M059J (cell line): Measurements from ENCODE around the gene TMEM239. TPM values are rescaled to one million over a fixed set of nuclear protein-coding genes. Genes with fewer than 3 reads are reported as not detected.
A peak's percentile ranks its signal among the peaks of the same experiment; 100 is the strongest.

Experiments
- DNase-seq: peaks from one replicate; pipeline ENCODE4 v3.0.0-alpha.2; 2012; ENCODE audit warnings: low read depth
- total RNA-seq: library from RNA; depleted of rRNA; stranded (reverse); fragments of >200 nt; shearing (Covaris generic); gene quantifications from 2 replicates; pipeline ENCODE4 v1.2.3, GENCODE V29; 2014; rRNA removed

TMEM239 gene
- total RNA-seq, 1 experiment from 2014 or later = not detected

DNA sequence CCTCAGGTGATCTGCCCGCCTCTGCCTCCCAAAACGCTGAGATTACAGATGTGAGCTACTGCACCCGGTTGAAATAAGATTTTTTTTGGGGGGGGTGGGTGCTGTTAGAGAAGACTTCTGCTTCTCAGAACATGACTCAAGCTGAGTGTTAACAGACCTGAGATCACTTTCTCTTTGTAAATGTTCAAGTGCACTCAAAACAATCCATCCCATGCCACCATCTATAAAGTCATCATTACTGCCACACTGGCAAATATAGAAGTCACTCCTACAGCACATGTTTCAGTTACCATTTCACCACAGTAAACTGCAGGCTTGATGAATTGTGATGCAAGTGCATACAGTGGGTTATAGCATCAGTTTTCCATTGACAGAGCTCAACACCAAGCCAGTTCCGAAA, 33.4 kb downstream of the TMEM239 start:
- DNase-seq = no peak

DNA sequence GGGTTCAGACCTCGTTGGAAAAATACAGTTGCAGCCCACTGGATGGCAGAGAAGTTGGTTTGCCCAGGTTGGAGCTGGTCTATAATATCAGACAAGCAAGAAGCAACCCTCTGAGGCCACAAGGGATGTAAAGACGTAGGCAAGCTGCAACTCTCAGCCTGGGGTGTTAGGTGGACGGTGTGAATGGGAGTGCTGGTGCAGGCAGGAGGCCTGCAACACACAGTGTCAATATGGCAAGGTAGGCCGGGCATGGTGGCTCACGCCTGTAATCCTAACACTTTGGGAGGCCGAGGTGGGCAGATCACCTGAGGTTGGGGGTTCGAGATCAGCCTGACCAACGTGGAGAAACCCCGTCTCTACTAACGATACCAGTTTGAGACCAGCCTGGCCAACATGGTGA, 34.9 kb downstream of the TMEM239 start:
- no peak for DNase-seq

DNA sequence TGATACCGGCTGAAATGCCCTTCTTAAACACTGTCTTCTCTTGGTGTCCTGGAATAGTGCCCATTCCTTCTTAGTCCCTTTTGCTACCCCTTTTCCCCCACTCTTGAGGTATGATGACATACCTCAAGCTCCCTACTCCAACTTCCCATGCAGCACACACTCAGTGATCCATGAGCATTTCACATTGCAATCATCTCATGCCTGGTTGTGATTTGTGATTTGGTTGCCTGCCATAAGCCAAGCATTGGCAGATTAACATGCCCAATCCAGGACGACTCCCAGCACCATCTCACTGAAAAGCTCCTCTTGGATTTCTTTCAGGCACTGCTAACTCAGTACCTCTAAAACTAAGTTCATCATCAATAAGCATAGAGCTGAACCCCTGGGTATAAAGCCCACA, 42.4 kb downstream of the TMEM239 start:
- no peak for DNase-seq

DNA sequence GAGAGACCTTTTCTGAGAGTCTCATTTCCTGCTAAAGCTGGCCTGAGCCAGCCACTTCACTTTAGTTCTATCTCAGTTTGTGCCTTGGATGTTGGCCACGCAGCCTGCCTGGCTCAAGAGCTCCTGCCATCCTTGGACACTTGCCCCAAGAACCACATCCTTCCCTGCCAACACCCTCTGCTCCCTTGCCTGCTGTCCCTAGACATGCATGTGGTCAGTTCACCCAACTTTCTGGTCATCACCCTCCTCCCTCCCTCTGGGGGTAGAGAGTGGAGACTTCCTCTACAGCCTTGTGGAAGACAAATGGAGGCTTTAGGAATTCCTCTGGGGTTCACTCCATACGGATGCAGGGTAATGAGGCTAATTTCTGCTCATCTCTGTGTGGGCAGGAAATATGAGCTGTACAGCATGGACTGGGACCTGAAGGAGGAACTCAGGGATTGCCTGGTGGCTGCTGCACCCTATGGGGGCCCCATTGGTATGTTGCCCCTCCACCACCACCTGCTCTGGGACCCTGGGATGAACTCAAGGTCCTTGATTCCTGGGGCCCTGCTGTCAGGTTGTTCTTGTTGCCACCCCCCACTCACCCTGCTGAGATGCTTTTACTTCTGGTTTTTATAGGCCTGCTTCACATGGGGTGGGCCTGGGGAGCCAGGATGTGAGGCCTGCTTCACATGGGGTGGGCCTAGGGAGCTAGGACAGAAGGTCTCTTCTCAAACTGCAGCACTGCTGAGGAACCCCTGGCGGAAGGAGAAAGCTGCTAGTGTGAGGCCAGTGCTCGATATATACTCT, 43.4 kb downstream of the TMEM239 start:
- peak; percentile 94 for DNase-seq

DNA sequence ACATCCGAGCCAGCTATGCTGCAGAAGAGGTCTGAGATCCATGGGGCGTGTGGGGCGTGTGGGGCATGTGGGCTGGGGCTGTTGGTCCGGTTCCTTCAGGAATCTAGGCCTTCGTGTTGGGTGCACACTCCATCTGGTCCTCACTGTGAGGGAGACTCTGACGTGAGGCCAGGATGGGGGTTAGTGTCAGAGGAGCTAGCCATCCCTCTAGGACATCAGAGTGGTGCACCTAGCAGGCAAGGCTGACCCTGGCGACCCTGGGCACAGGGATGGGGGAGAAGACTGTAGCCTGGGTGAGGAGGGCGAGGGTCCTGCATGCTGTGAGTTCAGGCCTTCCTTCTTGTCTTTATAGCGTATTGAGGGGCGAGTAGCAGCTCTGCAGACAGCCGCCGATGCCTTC, 48.5 kb downstream of the TMEM239 start:
- no peak for DNase-seq

DNA sequence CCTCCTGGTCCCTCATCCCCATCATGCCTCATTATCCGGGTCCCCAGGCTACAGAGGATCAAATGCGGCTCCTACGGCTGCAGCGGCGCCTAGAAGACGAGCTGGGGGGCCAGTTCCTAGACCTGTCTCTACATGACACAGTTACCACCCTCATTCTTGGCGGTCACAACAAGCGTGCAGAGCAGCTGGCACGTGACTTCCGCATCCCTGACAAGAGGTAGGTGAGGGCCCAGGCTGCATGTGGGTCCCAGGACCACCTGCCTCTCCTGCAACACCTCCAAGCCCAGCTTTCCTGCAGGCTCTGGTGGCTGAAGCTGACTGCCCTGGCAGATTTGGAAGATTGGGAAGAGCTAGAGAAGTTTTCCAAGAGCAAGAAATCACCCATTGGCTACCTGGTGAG, 48.9 kb downstream of the TMEM239 start:
- no peak for DNase-seq

DNA sequence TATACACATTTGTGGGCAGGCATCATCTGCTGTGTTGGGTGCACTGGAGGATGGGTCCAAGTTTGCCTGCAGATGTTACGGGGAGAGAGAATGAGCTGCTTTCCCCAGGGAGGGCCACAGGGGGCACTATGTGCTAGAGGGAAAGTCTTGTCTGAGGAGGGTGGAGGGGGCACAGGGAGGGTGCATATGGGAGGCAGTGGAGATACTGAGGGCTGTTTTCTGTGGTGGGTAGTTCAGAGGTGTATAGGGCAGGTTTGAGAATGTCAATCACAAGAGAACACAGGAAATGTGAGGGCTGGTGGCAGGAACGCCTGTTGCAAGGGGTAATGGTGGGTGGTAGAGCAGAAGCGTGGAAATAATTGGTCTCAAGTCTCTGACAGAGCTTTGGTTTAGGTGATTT, 49.5 kb downstream of the TMEM239 start:
- no peak for DNase-seq

DNA sequence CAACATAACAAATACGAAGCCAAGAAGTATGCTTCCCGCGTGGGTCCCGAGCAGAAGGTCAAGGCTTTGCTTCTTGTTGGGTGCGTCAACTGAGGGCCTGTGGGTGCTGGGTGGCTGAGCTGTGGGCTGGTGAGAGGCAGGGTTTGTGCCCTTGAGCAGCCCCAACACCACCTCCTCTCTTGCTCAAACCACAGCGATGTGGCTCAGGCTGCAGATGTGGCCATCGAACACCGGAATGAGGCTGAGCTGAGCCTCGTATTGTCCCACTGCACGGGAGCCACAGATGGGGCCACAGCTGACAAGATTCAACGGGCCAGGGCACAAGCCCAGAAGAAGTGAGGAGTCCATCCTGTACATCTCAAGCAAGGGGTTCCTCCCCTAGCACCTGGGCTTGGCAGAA, 50.1 kb downstream of the TMEM239 start:
- no peak for DNase-seq

DNA sequence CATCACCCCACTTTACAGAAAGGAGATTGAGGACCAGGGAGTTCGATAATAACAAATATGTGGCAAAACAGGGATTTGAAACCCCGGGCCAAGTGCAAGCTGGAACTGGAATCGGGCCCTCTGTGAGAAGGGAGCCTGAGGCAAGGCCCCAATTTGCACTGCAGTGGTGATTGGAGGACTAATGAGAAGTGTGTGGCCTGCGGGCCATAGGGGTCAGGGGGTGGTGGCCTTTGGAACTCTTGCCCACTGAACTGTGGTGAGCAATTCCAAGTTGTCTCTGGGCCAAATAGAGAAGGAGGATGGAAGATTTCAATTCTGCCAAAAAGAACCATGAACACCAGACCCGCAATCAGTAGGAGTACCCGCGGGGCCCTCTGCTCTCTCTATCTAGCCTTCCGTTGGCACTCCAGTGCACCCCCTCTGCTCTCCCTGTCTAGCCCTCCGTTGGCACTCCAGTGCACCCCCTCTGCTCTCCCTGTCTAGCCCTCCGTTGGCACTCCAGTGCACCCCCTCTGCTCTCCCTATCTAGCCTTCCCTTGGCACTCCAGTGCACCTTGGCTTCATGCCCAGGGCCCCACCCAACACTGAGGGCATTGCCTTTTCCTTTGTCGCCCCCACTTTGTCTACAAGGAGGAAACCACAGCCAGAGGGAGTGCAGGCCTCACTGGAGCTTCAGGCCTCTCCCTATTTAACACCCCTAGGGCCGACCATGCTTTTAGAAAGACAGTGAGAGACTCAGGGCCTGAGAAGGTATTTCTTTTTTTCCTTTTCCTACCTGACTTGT, 51.1 kb downstream of the TMEM239 start:
- DNase-seq = no peak

Other genes with a start within 250 kb of the TMEM239 start
- 120 and 163 TPM in 2 replicates for gene NOP56, start 163.7 kb upstream of the TMEM239 start, total RNA-seq
- gene IDH3B, start 152.1 kb upstream of the TMEM239 start, total RNA-seq = 206 and 210 TPM in 2 replicates
- 1.1 and 1.5 TPM in 2 replicates for gene EBF4, start 123.6 kb upstream of the TMEM239 start, total RNA-seq
- gene CPXM1, start 15.7 kb upstream of the TMEM239 start, total RNA-seq = 0.15 and 0.42 TPM in 2 replicates
- gene C20orf141, start 1.4 kb upstream of the TMEM239 start, total RNA-seq = not detected in 2 replicates
- gene PCED1A, start 24.3 kb downstream of the TMEM239 start, total RNA-seq = 15.6 and 38.5 TPM in 2 replicates
- gene VPS16, start 24.4 kb downstream of the TMEM239 start, total RNA-seq = 42.4 and 56.7 TPM in 2 replicates
- gene PTPRA, start 57.1 kb downstream of the TMEM239 start, total RNA-seq = 50.2 and 55.2 TPM in 2 replicates
- not detected in 2 replicates for gene GNRH2, start 227.3 kb downstream of the TMEM239 start, total RNA-seq
- gene MRPS26, start 229.7 kb downstream of the TMEM239 start, total RNA-seq = 82.8 and 98.3 TPM in 2 replicates